HG02763 (cell line): ENCODE measurements around the gene ZNF821.
"Not testable (repeated sequence)": the region's sequence is repeated elsewhere in the genome, so short reads cannot be mapped to it uniquely, and the experiment has no call there.

Experiments
- ATAC-seq: cut with Tn5 transposase; IDR thresholded peaks from one replicate; pipeline ENCODE4 v1.9.1; 2021; ENCODE audit warnings: mild to moderate bottlenecking, moderate library complexity; ENCODE audit not compliant: unreplicated experiment

The ZNF821 gene, protein sequence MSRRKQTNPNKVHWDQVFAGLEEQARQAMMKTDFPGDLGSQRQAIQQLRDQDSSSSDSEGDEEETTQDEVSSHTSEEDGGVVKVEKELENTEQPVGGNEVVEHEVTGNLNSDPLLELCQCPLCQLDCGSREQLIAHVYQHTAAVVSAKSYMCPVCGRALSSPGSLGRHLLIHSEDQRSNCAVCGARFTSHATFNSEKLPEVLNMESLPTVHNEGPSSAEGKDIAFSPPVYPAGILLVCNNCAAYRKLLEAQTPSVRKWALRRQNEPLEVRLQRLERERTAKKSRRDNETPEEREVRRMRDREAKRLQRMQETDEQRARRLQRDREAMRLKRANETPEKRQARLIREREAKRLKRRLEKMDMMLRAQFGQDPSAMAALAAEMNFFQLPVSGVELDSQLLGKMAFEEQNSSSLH

DNA sequence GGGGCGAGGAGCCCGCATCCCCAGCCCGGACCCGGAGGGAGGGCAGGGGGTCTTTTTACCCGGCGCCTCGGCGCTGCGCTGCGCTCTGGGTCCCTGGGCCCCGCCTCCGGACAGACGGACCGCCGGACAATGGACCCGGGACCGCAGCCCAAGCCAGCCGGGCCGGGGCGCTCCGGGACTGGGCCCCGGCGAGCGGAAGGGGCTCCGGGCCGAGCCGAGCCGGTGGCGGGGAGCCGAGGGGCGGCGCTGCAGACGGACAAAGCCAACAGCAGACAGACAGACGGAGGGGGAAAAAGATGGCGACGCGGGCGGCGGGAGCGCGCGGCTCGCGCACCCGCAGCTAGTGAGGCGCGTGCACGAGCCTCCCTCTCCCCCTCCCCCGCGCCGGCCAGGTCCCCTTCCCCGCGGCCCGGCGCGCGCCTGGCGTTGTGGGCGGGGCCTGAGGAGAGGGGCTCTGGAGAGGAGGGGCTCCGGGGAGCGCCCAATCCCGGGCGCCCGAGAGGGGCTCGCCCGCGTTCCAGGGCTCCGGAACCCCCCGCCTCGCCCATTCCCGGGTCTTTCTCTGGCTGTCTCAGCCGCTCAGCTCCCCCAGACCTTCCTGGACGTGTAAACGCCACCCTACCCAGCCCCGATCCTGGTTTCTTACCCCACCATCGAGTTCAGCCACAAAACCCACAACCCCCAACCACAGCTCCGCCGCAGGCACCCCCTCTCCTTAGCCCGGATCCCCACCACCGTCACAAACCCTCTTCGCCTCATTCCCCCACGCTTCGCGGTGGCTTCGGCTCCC is at the start of gene ZNF821:
ZNF821 (minus strand) TSS at position 334 of the 790 bp plus-strand sequence. CDS start 4,236 bp downstream, outside the sequence.
- ATAC-seq = peak; percentile 57

GRCh38 chr16:71933017-71933416 is 49.0 kb upstream of the ZNF821 start:
- ATAC-seq = no peak

- ATAC-seq = no peak
These were observed 47.6 kb upstream of the ZNF821 start for GRCh38 chr16:71931599-71931998.

GRCh38 chr16:71931001-71931400 is 47.0 kb upstream of the ZNF821 start:
- no peak for ATAC-seq

DNA sequence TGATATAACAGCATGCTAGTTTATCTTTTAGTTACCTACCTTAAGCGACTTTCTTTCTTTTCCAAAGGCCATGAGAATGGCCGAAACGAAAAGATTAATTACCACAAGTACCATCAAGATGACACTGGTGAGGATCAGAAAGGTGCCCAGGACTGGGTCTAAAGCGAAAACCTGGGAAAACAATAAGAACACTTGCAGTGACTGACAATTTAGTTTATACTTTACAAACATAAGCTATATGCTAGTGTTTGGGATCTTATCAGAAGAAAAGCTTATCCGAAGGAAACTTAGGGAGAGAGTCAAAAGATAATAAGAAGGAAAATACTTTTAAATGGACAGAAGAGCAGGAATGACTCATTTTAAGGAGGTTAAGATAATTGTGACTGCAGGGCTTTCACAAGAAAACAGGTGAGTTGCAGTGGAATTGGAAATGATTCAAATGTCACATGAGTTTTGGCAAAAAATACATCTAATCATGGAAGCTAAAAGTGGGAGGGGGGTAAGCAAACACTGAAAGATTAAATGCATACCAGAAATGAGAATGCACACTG is 46.1 kb upstream of the ZNF821 start:
- no peak for ATAC-seq

DNA sequence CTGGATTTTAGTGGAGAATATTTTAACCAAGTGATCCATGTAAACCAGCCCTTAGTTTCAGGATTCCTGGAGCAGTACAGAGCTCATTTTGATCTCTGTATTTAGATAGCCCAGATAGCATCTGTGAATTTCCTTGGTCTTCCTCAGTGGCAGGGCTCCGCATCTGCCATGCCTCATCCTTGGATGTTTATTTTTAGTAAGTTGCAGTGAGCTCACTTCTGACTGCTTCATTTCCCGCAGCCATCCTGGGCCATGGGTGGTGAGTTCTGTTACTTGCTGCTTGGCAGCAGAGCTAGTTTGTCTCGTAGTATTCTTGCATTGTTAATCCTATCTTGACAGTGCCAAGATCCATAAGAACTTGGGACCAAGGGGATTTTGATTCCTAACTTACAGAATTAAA is 45.1 kb upstream of the ZNF821 start:
- ATAC-seq = no peak

DNA sequence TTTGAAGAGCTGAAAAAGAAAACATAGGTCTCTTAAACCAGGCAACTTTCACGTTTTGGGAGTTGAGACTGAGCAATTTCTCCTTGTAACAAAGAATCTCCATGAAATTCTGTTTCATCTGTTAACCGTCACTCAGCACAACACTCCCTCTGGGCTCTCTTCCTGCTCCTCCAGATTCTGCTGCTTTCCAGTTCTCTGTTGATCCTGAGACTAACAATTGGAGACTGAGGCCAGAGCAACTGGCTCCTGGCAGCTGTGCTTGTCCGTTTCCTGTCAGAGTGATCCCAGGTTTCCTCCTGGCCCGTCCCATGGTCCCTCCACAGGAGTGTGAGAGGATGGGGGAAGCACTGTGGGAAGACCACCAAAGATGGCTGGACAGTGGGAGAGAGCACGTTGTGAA is 43.8 kb upstream of the ZNF821 start:
- ATAC-seq = no peak

GRCh38 chr16:71927383-71927782 is 43.4 kb upstream of the ZNF821 start:
- ATAC-seq = no peak

GRCh38 chr16:71924710-71925109 is 40.7 kb upstream of the ZNF821 start:
- ATAC-seq = no peak

GRCh38 chr16:71923941-71924690 is 40.1 kb upstream of the ZNF821 start:
- no peak for ATAC-seq

- no peak for ATAC-seq
These were observed 36.7 kb upstream of the ZNF821 start for GRCh38 chr16:71920658-71921057.

- ATAC-seq = no peak
These were observed 35.1 kb upstream of the ZNF821 start for GRCh38 chr16:71919035-71919434.

GRCh38 chr16:71917900-71918299 is 33.9 kb upstream of the ZNF821 start:
- ATAC-seq = no peak

DNA sequence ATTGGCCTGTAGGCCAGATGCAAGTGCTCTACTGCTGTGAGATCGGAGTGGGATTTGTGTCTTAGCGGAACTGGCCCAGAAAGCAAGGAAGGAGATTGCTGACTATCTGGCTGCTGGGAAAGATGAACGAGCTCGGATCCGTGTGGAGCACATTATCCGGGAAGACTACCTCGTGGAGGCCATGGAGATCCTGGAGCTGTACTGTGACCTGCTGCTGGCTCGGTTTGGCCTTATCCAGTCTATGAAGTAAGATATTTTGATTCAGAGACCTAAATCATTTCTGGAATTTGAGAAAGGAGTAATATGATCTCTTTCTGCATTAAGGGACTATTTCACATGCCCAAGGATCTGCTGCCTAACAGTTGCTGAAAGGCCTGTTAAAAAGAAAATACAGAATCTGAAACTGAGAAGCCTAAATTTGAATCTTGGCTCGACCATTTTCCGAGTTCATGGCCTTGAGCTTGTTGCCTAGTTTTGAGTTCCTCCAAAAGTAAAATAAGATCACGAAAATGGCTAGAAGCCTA is 32.5 kb upstream of the ZNF821 start:
- no peak for ATAC-seq

- no peak for ATAC-seq
These were observed 31.4 kb upstream of the ZNF821 start for GRCh38 chr16:71915350-71915749.

DNA sequence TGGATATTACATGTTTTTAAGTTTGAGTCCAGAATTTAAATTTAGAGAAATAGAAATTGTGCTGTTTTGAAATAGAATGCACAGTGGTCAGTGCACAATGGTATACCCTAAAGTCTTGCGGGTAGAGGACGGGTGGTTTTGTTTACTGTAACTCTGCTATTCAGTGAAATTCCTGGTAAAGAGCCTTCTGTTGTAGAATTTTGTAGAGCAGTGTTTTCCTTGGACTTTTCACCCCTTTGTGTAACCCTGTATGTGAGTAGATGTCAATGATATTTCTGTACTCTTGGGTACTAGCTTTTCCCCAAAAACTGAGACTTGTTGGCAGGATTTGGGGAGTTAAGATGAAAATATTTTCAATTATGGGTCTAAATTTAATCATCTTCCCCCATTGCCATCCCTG is 30.8 kb upstream of the ZNF821 start:
- ATAC-seq = no peak

DNA sequence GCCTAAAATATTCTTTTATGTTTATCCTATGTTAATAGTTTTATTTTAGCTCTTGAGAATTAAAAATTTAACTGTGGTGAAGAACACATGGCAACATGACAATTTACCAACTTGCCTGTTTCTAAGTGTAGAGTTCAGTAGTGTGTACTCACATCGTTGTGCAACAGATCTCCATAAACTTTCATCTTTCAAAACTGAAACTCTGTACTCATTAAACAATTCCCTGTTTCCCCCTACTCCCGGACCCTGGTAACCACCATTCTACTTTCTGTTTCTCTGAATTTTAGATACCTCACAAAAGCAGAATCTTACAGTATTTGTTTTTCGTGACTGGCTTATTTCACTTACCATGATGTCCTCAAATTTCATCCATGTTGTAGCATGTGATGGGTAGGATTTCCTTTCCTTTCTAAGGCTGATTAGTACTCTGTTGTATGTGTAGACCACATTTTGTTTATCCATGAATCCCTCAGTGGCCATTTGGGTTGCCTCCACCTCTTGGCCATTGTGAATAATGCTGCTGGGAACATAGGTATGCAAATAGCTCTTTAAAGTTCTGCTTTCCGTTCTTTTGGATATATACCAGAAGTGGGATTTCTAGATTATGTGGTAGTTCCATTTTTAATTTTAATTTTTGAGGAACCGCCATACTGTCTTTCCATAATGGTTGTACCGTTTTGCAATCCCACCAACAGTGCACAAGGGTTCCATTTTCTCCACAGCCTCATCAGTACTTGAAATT is 28.7 kb upstream of the ZNF821 start:
- no peak for ATAC-seq

GRCh38 chr16:71911121-71911520 is 27.1 kb upstream of the ZNF821 start:
- no peak for ATAC-seq

DNA sequence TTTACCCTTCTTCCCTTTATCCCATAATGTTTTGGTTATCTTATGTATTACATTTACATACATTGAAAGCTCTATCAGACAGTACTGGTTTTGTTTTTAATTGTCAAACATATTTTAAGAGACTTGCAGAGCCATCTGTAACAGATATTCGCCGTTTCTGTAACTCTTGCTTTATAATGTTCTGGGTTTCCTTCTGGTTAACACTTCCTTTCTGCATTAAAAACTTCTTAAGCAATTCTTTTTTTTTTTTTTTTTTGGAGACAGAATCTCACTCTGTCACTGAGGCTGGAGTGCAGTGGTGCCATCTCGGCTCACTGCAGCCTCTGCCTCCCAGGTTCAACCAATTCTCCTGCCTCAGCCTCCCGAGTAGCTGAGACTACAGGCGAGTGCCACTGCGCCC is 21.8 kb upstream of the ZNF821 start:
- not testable (repeated sequence) for ATAC-seq

GRCh38 chr16:71904239-71904638 is 20.3 kb upstream of the ZNF821 start:
- no peak for ATAC-seq
